CD4-positive, alpha-beta T cell treated with Interleukin-12 subunit alpha and Interleukin-12 subunit beta, for 1 hour (primary cell): ENCODE data around the gene SUMO3.

Experiments
- DNase-seq: peaks from one replicate; pipeline ENCODE4 v3.0.0-alpha.2; 2020

Gene SUMO3

GRCh38 chr21:44758781-44759627 is 58.9 kb downstream of the SUMO3 start:
- no peak for DNase-seq

GRCh38 chr21:44758141-44758561 is 59.7 kb downstream of the SUMO3 start:
- DNase-seq: no peak

- DNase-seq: no peak
Observed at GRCh38 chr21:44757731-44758130, 60.1 kb downstream of the SUMO3 start.

- no peak for DNase-seq
Observed at GRCh38 chr21:44756423-44757185, 61.3 kb downstream of the SUMO3 start.
